ENCODE data around the gene VCPKMT.

- TF ChIP-seq POLR2AphosphoS5 (IDR thresholded peaks at IDR 0.05) = no peak
- no peak for TF ChIP-seq CTCF (IDR thresholded peaks at IDR 0.05; ENCODE audit: poor library complexity, severe bottlenecking)
- no peak for TF ChIP-seq SMC3 (conservative IDR thresholded peaks at IDR 0.05; ENCODE audit: poor library complexity)
- TF ChIP-seq EZH2 (IDR thresholded peaks at IDR 0.05; ENCODE audit: borderline replicate concordance, insufficient read depth, low read length, poor library complexity, severe bottlenecking) = no peak
Observed at GRCh38 chr14:50100805-50101204, 15.6 kb downstream of the VCPKMT start.
